GM19023 (cell line): ENCODE results near the gene EHBP1.
"Not testable (repeated sequence)": the region's sequence is repeated elsewhere in the genome, so short reads cannot be mapped to it uniquely, and the experiment has no call there.

Source experiments
- ATAC-seq: cut with Tn5 transposase; IDR thresholded peaks from one replicate; pipeline ENCODE4 v1.9.1; 2021; ENCODE audit warnings: mild to moderate bottlenecking, moderate library complexity; ENCODE audit not compliant: unreplicated experiment

The EHBP1 gene

GRCh38 chr2:62704654-62705006, 883 bp upstream of the EHBP1 start:
- ATAC-seq, result no peak

- ATAC-seq, result peak; percentile 6
Measured at GRCh38 chr2:62705859-62706720, 577 bp downstream of the EHBP1 start.

GRCh38 chr2:62706721-62707521, 1.4 kb downstream of the EHBP1 start:
- no peak for ATAC-seq

GRCh38 chr2:62708751-62709150, 3.2 kb downstream of the EHBP1 start:
- no peak for ATAC-seq

GRCh38 chr2:62711832-62712494, 6.5 kb downstream of the EHBP1 start:
- no peak for ATAC-seq

- ATAC-seq, result not testable (repeated sequence)
Measured at GRCh38 chr2:62713196-62713595, 7.7 kb downstream of the EHBP1 start.

GRCh38 chr2:62713837-62714236, 8.3 kb downstream of the EHBP1 start:
- no peak for ATAC-seq

GRCh38 chr2:62716768-62717167, 11.3 kb downstream of the EHBP1 start:
- ATAC-seq, result no peak

GRCh38 chr2:62717503-62718081, 12.1 kb downstream of the EHBP1 start:
- ATAC-seq, result no peak

GRCh38 chr2:62718225-62718822, 12.8 kb downstream of the EHBP1 start:
- ATAC-seq, result no peak

- no peak for ATAC-seq
Measured at GRCh38 chr2:62719757-62720156, 14.2 kb downstream of the EHBP1 start.

- no peak for ATAC-seq
Measured at GRCh38 chr2:62722679-62723078, 17.2 kb downstream of the EHBP1 start.

GRCh38 chr2:62723253-62723652, 17.7 kb downstream of the EHBP1 start:
- no peak for ATAC-seq

- ATAC-seq, result no peak
Measured at GRCh38 chr2:62724106-62724505, 18.6 kb downstream of the EHBP1 start.

- no peak for ATAC-seq
Measured at GRCh38 chr2:62724886-62725711, 19.6 kb downstream of the EHBP1 start.

- no peak for ATAC-seq
Measured at GRCh38 chr2:62725712-62726055, 20.2 kb downstream of the EHBP1 start.

GRCh38 chr2:62727259-62727867, 21.9 kb downstream of the EHBP1 start:
- ATAC-seq, result no peak

- no peak for ATAC-seq
Measured at GRCh38 chr2:62727876-62728566, 22.5 kb downstream of the EHBP1 start.

GRCh38 chr2:62731275-62731674, 25.8 kb downstream of the EHBP1 start:
- no peak for ATAC-seq
